ENCODE results near the gene LRRC8B. TPM values are rescaled to one million over a fixed set of nuclear protein-coding genes. Genes with fewer than 3 reads are reported as not detected.
"Not testable (repeated sequence)": the region's sequence is repeated elsewhere in the genome, so short reads cannot be mapped to it uniquely, and the experiment has no call there.

LRRC8B gene
- total RNA-seq, 1 donor from 2014 or later: 3.6 TPM

DNA sequence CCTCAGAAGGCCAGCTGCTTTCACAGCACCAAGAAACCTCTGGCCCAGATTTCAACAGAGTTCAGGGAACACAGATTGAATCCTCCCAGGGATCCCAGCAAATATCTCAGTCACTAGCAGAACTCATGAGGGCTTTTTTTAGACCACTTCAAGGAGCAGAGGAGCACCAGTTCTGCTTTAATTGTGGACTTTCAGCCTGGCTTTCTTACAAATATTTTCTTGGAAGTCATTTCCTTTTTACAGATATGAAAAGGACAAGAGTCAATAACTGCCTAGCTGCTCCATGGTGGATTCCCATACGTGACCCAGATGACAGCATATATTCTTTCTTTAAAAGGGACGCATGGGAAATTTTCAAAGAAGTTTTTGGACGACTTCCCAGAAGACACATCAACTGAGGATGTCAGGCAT lies 6.4 kb upstream of the LRRC8B start:
- H3K27ac ChIP-seq (replicated peaks): peak overlapping the region; percentile 62
- no peaks in the 10 kb centered on the region for H3K9me3 ChIP-seq (replicated peaks)
- H3K4me1 ChIP-seq: peaks cover 9% of the 10 kb centered on the region
- H3K4me3 ChIP-seq: no peak overlapping the region
- intact Hi-C loops (cut with micrococcal nuclease): no loop called here
- no peaks in the 10 kb centered on the region for H3K36me3 ChIP-seq
- DNase-seq: no peak
- H3K27me3 ChIP-seq (ENCODE audit: low read depth): no peaks in the 10 kb centered on the region
- no peak for TF ChIP-seq CTCF (IDR thresholded peaks at IDR 0.05; ENCODE audit: borderline replicate concordance)

- peaks cover 22% of the 10 kb centered on the region for H3K4me1 ChIP-seq
- DNase-seq: no peak
- intact Hi-C loops (cut with micrococcal nuclease): loop anchor here (10.0 kb wide), 1 partner anchor 75 kb away; no protein-coding TSS in a partner anchor
- no peaks in the 10 kb centered on the region for H3K9me3 ChIP-seq (replicated peaks)
- H3K4me3 ChIP-seq: no peak overlapping the region
- TF ChIP-seq CTCF (IDR thresholded peaks at IDR 0.05; ENCODE audit: borderline replicate concordance): peak; percentile 64
- H3K27ac ChIP-seq (replicated peaks): peak overlapping the region; percentile 62
- no peaks in the 10 kb centered on the region for H3K27me3 ChIP-seq (ENCODE audit: low read depth)
- H3K36me3 ChIP-seq: no peaks in the 10 kb centered on the region
These were observed 4.8 kb upstream of the LRRC8B start for GRCh38 chr1:89519779-89520358.

- H3K4me3 ChIP-seq; H3K9me3 ChIP-seq (replicated peaks); H3K27ac ChIP-seq (replicated peaks); H3K27me3 ChIP-seq (ENCODE audit: low read depth); DNase-seq; H3K36me3 ChIP-seq: not testable (repeated sequence)
- intact Hi-C loops (cut with micrococcal nuclease): loop anchor here (10.0 kb wide), 1 partner anchor 73 kb away; no protein-coding TSS in a partner anchor
- H3K4me1 ChIP-seq: peaks cover 41% of the 10 kb centered on the region
These were observed 2.7 kb upstream of the LRRC8B start for GRCh38 chr1:89521977-89522376.

DNA sequence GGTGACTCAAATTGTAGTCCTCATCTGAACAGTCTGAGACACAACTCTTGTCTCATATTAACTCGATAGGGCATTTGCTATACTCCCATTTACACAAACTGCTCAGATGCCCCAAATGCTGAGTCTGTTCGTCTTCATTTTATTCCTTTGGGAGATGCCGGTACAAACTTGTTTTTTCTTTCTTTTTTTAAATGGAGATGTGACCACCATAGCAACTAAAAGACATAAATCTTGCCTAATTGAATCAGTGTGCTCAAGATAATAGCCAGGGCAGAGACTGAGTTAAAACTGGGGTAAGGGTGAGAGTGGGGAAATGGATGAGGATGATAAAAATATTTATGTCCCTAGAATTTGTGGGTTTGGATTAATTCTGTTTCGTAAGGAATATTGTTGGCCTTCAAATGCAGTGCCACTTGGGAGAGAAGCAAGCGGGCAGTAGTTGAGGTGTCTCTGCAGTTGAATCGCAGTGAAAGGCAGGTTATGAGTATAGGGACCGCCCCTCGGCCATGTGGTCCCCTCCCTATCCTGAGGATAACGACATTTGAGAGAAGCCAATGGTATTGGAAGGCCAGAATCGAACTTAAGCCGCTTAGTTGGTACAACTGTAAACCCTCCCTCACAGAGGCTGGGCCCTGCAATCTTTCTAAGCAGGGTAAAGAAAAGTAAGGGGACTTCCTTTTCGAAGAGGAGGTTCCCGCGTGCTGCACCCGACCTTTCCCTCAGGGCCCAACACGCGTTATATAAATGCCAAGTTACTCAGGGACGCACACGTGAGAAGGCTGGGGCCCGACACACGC lies 859 bp upstream of the LRRC8B start:
- peak overlapping the region; percentile 85 for H3K4me3 ChIP-seq
- intact Hi-C loops (cut with micrococcal nuclease): loop anchor here (10.0 kb wide), 1 partner anchor 71 kb away; no protein-coding TSS in a partner anchor
- no peaks in the 10 kb centered on the region for H3K36me3 ChIP-seq
- no peak for TF ChIP-seq CTCF (IDR thresholded peaks at IDR 0.05; ENCODE audit: borderline replicate concordance)
- no peaks in the 10 kb centered on the region for H3K9me3 ChIP-seq (replicated peaks)
- no peaks in the 10 kb centered on the region for H3K27me3 ChIP-seq (ENCODE audit: low read depth)
- H3K4me1 ChIP-seq: peaks cover 46% of the 10 kb centered on the region
- DNase-seq: peak; percentile 36
- peak overlapping the region; percentile 90 for H3K27ac ChIP-seq (replicated peaks)

- Histone ChIP-seq H3K27me3 (ENCODE audit: low read depth) (no peaks in the 10 kb centered on the region), H3K27ac (replicated peaks) (peak overlapping the region; percentile 90), H3K36me3 (no peaks in the 10 kb centered on the region), H3K4me1 (peaks cover 42% of the 10 kb centered on the region), H3K4me3 (peak overlapping the region; percentile 85), H3K9me3 (replicated peaks) (no peaks in the 10 kb centered on the region)
- TF ChIP-seq CTCF (IDR thresholded peaks at IDR 0.05; ENCODE audit: borderline replicate concordance): no peak
- intact Hi-C loops (cut with micrococcal nuclease): loop anchor here (10.0 kb wide), 1 partner anchor 69 kb away; no protein-coding TSS in a partner anchor
- peak; percentile 26 for DNase-seq
These were observed 683 bp downstream of the LRRC8B start for GRCh38 chr1:89525169-89525855.
